ENCODE results near the gene FAM118B. TPM values are rescaled to one million over a fixed set of nuclear protein-coding genes. Genes with fewer than 3 reads are reported as not detected.
"Not testable (repeated sequence)": the region's sequence is repeated elsewhere in the genome, so short reads cannot be mapped to it uniquely, and the experiment has no call there.

Gene FAM118B
- total RNA-seq, 1 donor = 30.4 TPM

DNA sequence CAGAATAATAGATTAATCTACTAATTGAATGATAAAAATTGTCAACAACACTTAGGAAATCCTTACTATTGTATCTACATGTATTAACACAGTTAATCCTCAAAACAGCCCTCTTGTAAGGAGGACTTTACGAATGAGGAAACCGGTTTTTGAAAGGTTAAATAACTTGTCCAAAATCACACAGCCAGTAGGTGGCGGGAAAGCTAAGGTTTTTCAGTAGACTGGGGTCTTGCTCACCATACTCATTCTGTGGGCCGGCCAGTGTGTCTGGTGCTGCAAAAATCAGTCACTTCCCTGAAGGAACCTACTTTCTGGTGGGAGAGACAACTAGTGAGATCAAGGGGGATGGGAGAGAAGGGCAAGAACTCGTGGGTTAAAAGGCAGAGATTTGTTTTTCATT lies 96.1 kb downstream of the FAM118B start:
- peaks cover 4% of the 10 kb centered on the region for H4K20me1 ChIP-seq (ENCODE audit: insufficient read depth, low read length)
- H3K9me3 ChIP-seq (ENCODE audit: low read depth, low read length) = no peaks in the 10 kb centered on the region
- H3K4me2 ChIP-seq (ENCODE audit: insufficient read depth, low read length) = no peak overlapping the region
- no peaks in the 10 kb centered on the region for H3K27me3 ChIP-seq (ENCODE audit: insufficient read depth, low read length)
- H2AFZ ChIP-seq (ENCODE audit: low read length) = no peak overlapping the region
- H3K36me3 ChIP-seq (ENCODE audit: insufficient read depth, low read length) = no peaks in the 10 kb centered on the region
- peaks cover 13% of the 10 kb centered on the region for H3K4me1 ChIP-seq (ENCODE audit: insufficient read depth, low read length)
- H3K79me2 ChIP-seq (ENCODE audit: insufficient read depth, low read length) = peaks cover 4% of the 10 kb centered on the region
- peak; percentile 81 for DNase-seq (ENCODE audit: insufficient read length, low spot score, missing footprints)
- TF ChIP-seq, protein P1, sequence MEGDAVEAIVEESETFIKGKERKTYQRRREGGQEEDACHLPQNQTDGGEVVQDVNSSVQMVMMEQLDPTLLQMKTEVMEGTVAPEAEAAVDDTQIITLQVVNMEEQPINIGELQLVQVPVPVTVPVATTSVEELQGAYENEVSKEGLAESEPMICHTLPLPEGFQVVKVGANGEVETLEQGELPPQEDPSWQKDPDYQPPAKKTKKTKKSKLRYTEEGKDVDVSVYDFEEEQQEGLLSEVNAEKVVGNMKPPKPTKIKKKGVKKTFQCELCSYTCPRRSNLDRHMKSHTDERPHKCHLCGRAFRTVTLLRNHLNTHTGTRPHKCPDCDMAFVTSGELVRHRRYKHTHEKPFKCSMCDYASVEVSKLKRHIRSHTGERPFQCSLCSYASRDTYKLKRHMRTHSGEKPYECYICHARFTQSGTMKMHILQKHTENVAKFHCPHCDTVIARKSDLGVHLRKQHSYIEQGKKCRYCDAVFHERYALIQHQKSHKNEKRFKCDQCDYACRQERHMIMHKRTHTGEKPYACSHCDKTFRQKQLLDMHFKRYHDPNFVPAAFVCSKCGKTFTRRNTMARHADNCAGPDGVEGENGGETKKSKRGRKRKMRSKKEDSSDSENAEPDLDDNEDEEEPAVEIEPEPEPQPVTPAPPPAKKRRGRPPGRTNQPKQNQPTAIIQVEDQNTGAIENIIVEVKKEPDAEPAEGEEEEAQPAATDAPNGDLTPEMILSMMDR (IDR thresholded peaks at IDR 0.05; ENCODE audit: extremely low read depth, low read depth, low read length) = peak; percentile 54
- no peak overlapping the region for H3K4me3 ChIP-seq (ENCODE audit: insufficient read depth, low read length)
- H3K27ac ChIP-seq (ENCODE audit: low read depth, low read length) = no peak overlapping the region

DNA sequence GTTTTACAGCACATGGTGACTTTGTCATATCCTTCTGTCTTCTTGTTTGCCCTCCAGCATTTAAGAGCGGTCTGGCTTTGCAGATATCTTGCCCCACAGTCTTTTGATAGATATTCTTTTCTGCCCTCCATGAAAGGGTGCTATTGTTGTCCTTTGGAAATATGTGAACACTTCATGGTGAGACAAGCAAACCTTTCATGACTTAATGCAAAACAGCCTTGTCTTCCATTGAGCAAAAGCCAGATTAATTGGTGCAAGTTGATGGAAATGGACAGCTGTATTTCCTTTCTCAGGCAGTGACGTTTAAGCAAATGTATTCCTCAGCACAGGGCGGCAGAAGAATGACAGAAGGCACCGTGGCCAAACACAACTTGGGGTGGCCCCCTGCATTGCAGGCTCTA lies 96.7 kb downstream of the FAM118B start:
- DNase-seq (ENCODE audit: insufficient read length, low spot score, missing footprints) = peak; percentile 47
- H3K27ac ChIP-seq (ENCODE audit: low read depth, low read length) = no peak overlapping the region

DNA sequence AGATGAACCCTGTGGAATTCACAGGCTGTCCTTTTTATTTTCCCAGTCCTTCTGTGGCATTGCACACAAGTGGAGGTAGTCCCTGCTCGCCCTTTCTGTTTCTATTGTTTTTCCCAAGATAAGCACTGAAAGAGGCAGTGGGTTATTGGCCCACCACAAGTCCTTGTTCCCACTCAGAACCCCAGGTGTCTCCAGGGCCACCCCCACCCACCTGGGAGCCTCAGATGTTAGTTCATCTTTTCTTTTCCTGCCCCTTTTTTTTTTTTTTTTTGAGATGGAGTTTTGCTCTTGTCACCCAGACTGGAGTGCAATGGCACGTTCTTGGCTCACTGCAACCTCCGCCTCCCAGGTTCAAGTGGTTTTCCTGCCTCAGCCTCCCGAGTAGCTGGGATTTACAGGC lies 97.2 kb downstream of the FAM118B start:
- H3K36me3 ChIP-seq (ENCODE audit: insufficient read depth, low read length); H3K4me1 ChIP-seq (ENCODE audit: insufficient read depth, low read length); H3K9me3 ChIP-seq (ENCODE audit: low read depth, low read length); H4K20me1 ChIP-seq (ENCODE audit: insufficient read depth, low read length); H3K4me2 ChIP-seq (ENCODE audit: insufficient read depth, low read length); H2AFZ ChIP-seq (ENCODE audit: low read length); H3K4me3 ChIP-seq (ENCODE audit: insufficient read depth, low read length); DNase-seq (ENCODE audit: insufficient read length, low spot score, missing footprints); H3K79me2 ChIP-seq (ENCODE audit: insufficient read depth, low read length); H3K27me3 ChIP-seq (ENCODE audit: insufficient read depth, low read length); H3K27ac ChIP-seq (ENCODE audit: low read depth, low read length): not testable (repeated sequence)

More for the DNA sequence above, 96.7 kb downstream of the FAM118B start:
- Histone ChIP-seq H4K20me1 (ENCODE audit: insufficient read depth, low read length) (peaks cover 4% of the 10 kb centered on the region), H3K4me1 (ENCODE audit: insufficient read depth, low read length) (peaks cover 11% of the 10 kb centered on the region), H3K9me3 (ENCODE audit: low read depth, low read length) (no peaks in the 10 kb centered on the region), H3K79me2 (ENCODE audit: insufficient read depth, low read length) (peaks cover 4% of the 10 kb centered on the region), H3K4me3 (ENCODE audit: insufficient read depth, low read length) (no peak overlapping the region), H3K4me2 (ENCODE audit: insufficient read depth, low read length) (no peak overlapping the region), H3K36me3 (ENCODE audit: insufficient read depth, low read length) (no peaks in the 10 kb centered on the region), H3K27me3 (ENCODE audit: insufficient read depth, low read length) (no peaks in the 10 kb centered on the region), H2AFZ (ENCODE audit: low read length) (no peak overlapping the region)
- TF ChIP-seq, protein P1 (IDR thresholded peaks at IDR 0.05; ENCODE audit: extremely low read depth, low read depth, low read length) = no peak

DNA sequence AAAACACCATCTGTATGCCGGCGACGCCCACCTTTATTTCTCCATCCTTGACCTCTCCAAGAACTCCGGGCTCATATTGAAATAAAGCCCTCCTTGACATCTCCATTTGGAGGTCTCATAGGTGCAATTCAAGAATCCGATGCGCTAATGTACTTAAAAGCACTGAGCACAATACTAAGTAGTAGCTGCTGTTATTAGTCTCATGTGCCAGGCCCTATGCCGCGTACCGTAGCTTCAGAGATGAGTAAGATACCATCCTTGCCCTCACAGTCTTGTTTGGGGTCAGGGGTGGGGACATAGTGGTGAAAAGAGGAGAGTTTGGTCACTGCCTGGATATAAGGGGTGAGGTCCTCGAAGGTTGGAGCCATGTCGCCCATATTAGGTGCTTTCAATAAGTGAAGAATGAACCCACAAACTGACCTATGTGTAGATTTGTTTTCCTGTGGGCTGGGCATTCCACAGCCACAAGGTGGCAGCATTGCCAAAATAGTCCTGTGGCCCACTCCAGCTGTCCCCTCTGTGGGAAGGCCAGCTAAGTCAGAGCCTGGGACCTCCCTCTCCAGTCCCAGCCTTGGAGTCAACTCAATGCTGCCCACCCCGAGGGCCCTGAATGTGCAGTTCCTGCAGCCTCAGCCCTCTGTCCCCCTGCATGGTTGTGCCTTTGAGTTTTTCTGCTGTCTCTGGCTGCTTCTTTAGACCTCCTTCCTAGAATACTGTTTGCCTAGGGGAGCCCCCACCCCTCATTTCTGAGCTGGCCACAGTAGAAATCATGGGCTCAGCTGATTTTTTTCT lies 98.8 kb downstream of the FAM118B start:
- no peak overlapping the region for H3K4me2 ChIP-seq (ENCODE audit: insufficient read depth, low read length)
- H3K4me1 ChIP-seq (ENCODE audit: insufficient read depth, low read length) = no peaks in the 10 kb centered on the region
- no peaks in the 10 kb centered on the region for H3K27me3 ChIP-seq (ENCODE audit: insufficient read depth, low read length)
- H3K9me3 ChIP-seq (ENCODE audit: low read depth, low read length) = no peaks in the 10 kb centered on the region
- no peak overlapping the region for H3K27ac ChIP-seq (ENCODE audit: low read depth, low read length)
- peak; percentile 68 for DNase-seq (ENCODE audit: insufficient read length, low spot score, missing footprints)
- H3K4me3 ChIP-seq (ENCODE audit: insufficient read depth, low read length) = no peak overlapping the region
- H4K20me1 ChIP-seq (ENCODE audit: insufficient read depth, low read length) = peaks cover 4% of the 10 kb centered on the region
- H3K79me2 ChIP-seq (ENCODE audit: insufficient read depth, low read length) = peaks cover 4% of the 10 kb centered on the region
- H3K36me3 ChIP-seq (ENCODE audit: insufficient read depth, low read length) = no peaks in the 10 kb centered on the region
- TF ChIP-seq, protein P1 (IDR thresholded peaks at IDR 0.05; ENCODE audit: extremely low read depth, low read depth, low read length) = peak; percentile 93
- H2AFZ ChIP-seq (ENCODE audit: low read length) = no peak overlapping the region
